Ishikawa (cell line): ENCODE results near the gene SERPINC1.

Experiments
- CEBPB ChIP-seq: IDR thresholded peaks from 2 replicates; pipeline ENCODE4 v1.6.1; 2012
- CREB1 ChIP-seq: IDR thresholded peaks from 2 replicates; pipeline ENCODE4 v1.6.1; 2012; ENCODE audit warnings: low read depth
- EP300 ChIP-seq: IDR thresholded peaks from 2 replicates; pipeline ENCODE4 v1.6.1; 2012; ENCODE audit warnings: borderline replicate concordance
- FOXM1 ChIP-seq: IDR thresholded peaks from 2 replicates; pipeline ENCODE4 v1.6.1; 2012; ENCODE audit warnings: low read depth, borderline replicate concordance
- MAX ChIP-seq: IDR thresholded peaks from 2 replicates; pipeline ENCODE4 v1.6.1; 2012
- RAD21 ChIP-seq: IDR thresholded peaks from 2 replicates; pipeline ENCODE4 v1.6.1; 2012; ENCODE audit warnings: low read depth
- REST ChIP-seq: IDR thresholded peaks from 2 replicates; pipeline ENCODE4 v1.6.1; 2012; ENCODE audit warnings: low read depth, mild to moderate bottlenecking
- TAF1 ChIP-seq: IDR thresholded peaks from 2 replicates; pipeline ENCODE4 v1.6.1; 2012; ENCODE audit warnings: low read depth, mild to moderate bottlenecking
- USF1 ChIP-seq: IDR thresholded peaks from 2 replicates; pipeline ENCODE4 v1.6.1; 2012
- ZBTB7A ChIP-seq: IDR thresholded peaks from 2 replicates; pipeline ENCODE4 v1.6.1; 2012; ENCODE audit warnings: low read depth

- TF ChIP-seq RAD21 (no peak), EP300 (no peak), MAX (no peak), TAF1 (no peak), FOXM1 (no peak), CEBPB (no peak), CREB1 (no peak), REST (no peak), USF1 (no peak), ZBTB7A (no peak)
Observed at GRCh38 chr1:173913111-173913510, 4.0 kb downstream of the SERPINC1 start.
